ENCODE results near the gene TSPEAR. TPM values are rescaled to one million over a fixed set of nuclear protein-coding genes. Genes with fewer than 3 reads are reported as not detected.

Gene TSPEAR
- total RNA-seq, 1 experiment from 2014 or later, result not detected

DNA sequence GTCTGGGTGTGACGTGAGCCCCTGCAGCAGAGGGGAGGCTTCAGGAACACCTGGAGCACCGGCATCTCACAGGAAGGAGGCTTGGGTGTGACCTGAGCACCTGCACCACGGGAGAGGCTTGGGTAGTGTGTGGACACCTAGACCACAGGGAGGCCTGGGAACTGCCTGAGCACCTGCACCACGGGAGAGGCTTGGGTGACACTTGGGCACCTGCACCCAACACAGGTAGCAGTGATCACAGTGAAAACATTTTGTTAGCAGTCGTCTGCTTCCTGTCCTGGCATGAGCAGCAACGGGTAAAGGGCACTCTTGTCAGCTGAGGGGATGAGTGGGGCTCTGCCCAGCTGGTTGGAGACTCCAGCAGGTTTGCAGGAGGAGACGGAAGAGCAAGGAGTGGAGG, 233.7 kb downstream of the TSPEAR start:
- CTCF ChIA-PET, result no interaction called here
- Histone ChIP-seq H3K36me3 (ENCODE audit: control insufficient read depth, insufficient read depth, low read length) (no peaks in the 10 kb centered on the region), H3K4me1 (ENCODE audit: control insufficient read depth, insufficient read depth, low read length) (no peaks in the 10 kb centered on the region), H3K9me3 (ENCODE audit: control insufficient read depth, insufficient read depth, low read depth, low read length) (no peaks in the 10 kb centered on the region), H3K4me3 (ENCODE audit: low read depth in 2 of 2, low read length in 2 of 2) (no peak overlapping the region), H3K27me3 (ENCODE audit: control insufficient read depth, insufficient read depth, low read length) (no peaks in the 10 kb centered on the region), H3K27ac (ENCODE audit: low read length) (no peak overlapping the region)
- DNase-seq (ENCODE audit: low read depth, low spot score) (no peak), ATAC-seq (no peak)
- in situ Hi-C loops (cut with HindIII; ENCODE audit: low pct_unique_long_range_greater_than_20kb, low sequenced_read_pairs) (no loop called here), intact Hi-C loops (cut with micrococcal nuclease; ENCODE audit: unreplicated experiment) (no loop called here)
- BruUV-seq (replicated peaks), result no TSS peak
- no peak for TF ChIP-seq TCF7L2 (IDR thresholded peaks at IDR 0.05; ENCODE audit: low read depth, low read length)
- TF ChIP-seq, protein P1, sequence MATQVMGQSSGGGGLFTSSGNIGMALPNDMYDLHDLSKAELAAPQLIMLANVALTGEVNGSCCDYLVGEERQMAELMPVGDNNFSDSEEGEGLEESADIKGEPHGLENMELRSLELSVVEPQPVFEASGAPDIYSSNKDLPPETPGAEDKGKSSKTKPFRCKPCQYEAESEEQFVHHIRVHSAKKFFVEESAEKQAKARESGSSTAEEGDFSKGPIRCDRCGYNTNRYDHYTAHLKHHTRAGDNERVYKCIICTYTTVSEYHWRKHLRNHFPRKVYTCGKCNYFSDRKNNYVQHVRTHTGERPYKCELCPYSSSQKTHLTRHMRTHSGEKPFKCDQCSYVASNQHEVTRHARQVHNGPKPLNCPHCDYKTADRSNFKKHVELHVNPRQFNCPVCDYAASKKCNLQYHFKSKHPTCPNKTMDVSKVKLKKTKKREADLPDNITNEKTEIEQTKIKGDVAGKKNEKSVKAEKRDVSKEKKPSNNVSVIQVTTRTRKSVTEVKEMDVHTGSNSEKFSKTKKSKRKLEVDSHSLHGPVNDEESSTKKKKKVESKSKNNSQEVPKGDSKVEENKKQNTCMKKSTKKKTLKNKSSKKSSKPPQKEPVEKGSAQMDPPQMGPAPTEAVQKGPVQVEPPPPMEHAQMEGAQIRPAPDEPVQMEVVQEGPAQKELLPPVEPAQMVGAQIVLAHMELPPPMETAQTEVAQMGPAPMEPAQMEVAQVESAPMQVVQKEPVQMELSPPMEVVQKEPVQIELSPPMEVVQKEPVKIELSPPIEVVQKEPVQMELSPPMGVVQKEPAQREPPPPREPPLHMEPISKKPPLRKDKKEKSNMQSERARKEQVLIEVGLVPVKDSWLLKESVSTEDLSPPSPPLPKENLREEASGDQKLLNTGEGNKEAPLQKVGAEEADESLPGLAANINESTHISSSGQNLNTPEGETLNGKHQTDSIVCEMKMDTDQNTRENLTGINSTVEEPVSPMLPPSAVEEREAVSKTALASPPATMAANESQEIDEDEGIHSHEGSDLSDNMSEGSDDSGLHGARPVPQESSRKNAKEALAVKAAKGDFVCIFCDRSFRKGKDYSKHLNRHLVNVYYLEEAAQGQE (IDR thresholded peaks at IDR 0.05; ENCODE audit: insufficient read depth in 1 of 2, low read depth in 2 of 2, low read length in 1 of 2), result no peak
- no peak for TF ChIP-seq SIN3A (IDR thresholded peaks at IDR 0.05; ENCODE audit: borderline replicate concordance, insufficient read depth, low read depth, low read length)
- no peak for TF ChIP-seq POLR2AphosphoS5 (IDR thresholded peaks at IDR 0.05; ENCODE audit: low read depth, low read length)
- TF ChIP-seq, protein P2, sequence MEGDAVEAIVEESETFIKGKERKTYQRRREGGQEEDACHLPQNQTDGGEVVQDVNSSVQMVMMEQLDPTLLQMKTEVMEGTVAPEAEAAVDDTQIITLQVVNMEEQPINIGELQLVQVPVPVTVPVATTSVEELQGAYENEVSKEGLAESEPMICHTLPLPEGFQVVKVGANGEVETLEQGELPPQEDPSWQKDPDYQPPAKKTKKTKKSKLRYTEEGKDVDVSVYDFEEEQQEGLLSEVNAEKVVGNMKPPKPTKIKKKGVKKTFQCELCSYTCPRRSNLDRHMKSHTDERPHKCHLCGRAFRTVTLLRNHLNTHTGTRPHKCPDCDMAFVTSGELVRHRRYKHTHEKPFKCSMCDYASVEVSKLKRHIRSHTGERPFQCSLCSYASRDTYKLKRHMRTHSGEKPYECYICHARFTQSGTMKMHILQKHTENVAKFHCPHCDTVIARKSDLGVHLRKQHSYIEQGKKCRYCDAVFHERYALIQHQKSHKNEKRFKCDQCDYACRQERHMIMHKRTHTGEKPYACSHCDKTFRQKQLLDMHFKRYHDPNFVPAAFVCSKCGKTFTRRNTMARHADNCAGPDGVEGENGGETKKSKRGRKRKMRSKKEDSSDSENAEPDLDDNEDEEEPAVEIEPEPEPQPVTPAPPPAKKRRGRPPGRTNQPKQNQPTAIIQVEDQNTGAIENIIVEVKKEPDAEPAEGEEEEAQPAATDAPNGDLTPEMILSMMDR (IDR thresholded peaks at IDR 0.05), result no peak
- POLR2A ChIA-PET, result interaction anchor here (0.6 kb wide), 1 partner anchor 163 kb away, joined by 3 read pairs; no protein-coding TSS in a partner anchor

DNA sequence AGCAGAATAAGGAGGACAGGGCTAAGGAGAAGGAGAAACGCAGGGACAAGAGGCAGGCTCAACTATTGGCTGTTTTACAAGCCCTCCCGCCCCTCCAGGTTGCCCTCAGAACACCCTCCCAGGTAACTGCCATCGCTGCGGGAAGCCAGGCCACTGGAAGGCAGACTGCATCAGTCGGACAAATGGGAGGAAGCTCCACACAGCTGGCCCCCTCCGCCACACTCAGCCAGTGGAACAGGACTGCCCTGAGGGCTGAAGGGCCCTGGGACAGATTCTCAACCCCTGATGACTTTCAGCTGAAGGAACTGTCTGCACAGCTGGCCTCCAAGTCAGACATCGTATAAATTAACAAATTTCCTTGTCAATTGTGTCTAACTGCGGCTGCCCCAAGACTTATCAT, 234.2 kb downstream of the TSPEAR start:
- in situ Hi-C loops (cut with HindIII; ENCODE audit: low pct_unique_long_range_greater_than_20kb, low sequenced_read_pairs), result no loop called here
- POLR2A ChIA-PET, result no interaction called here
- H3K4me3 ChIP-seq (ENCODE audit: low read depth in 2 of 2, low read length in 2 of 2), result no peak overlapping the region
- DNase-seq (ENCODE audit: low read depth, low spot score) (no peak), ATAC-seq (no peak; the same call in 1 of the 2 replicates)
- H3K27me3 ChIP-seq (ENCODE audit: control insufficient read depth, insufficient read depth, low read length), result no peaks in the 10 kb centered on the region
- TF ChIP-seq, protein P2 (IDR thresholded peaks at IDR 0.05), result no peak
- no peak for TF ChIP-seq SIN3A (IDR thresholded peaks at IDR 0.05; ENCODE audit: borderline replicate concordance, insufficient read depth, low read depth, low read length)
- no peak overlapping the region for H3K27ac ChIP-seq (ENCODE audit: low read length)
- intact Hi-C loops (cut with micrococcal nuclease; ENCODE audit: unreplicated experiment), result no loop called here
- BruUV-seq (replicated peaks), result no TSS peak
- no peaks in the 10 kb centered on the region for H3K4me1 ChIP-seq (ENCODE audit: control insufficient read depth, insufficient read depth, low read length)
- no peaks in the 10 kb centered on the region for H3K36me3 ChIP-seq (ENCODE audit: control insufficient read depth, insufficient read depth, low read length)
- CTCF ChIA-PET, result no interaction called here
- H3K9me3 ChIP-seq (ENCODE audit: control insufficient read depth, insufficient read depth, low read depth, low read length), result no peaks in the 10 kb centered on the region
